HUES6 (cell line): Measurements from ENCODE around the gene TFEB.

Source experiments
- H3K27ac ChIP-seq: 2 replicates; pipeline ENCODE4 v1.7.0; 2013; ENCODE audit warnings: low read depth, mild to moderate bottlenecking, low read length, inconsistent platforms
- H3K27me3 ChIP-seq: 2 replicates; pipeline ENCODE4 v1.6.1; 2013; ENCODE audit warnings: low read length; ENCODE audit not compliant: control insufficient read depth, insufficient read depth
- H3K36me3 ChIP-seq: 2 replicates; pipeline ENCODE4 v1.6.1; 2013; ENCODE audit warnings: low read length; ENCODE audit not compliant: control insufficient read depth, insufficient read depth
- H3K4me1 ChIP-seq: 2 replicates; pipeline ENCODE4 v1.6.1; 2013; ENCODE audit warnings: low read length; ENCODE audit not compliant: control insufficient read depth, insufficient read depth
- H3K4me3 ChIP-seq: 2 replicates; pipeline ENCODE4 v1.5.1; 2013; ENCODE audit warnings: low read depth, low read length
- H3K9ac ChIP-seq: one replicate; pipeline ENCODE4 v1.6.1; 2013; ENCODE audit warnings: mild to moderate bottlenecking, low read length
- H3K9me3 ChIP-seq: 2 replicates; pipeline ENCODE4 v1.6.1; 2013; ENCODE audit warnings: low read depth, low read length; ENCODE audit not compliant: control insufficient read depth, insufficient read depth

TFEB gene

DNA sequence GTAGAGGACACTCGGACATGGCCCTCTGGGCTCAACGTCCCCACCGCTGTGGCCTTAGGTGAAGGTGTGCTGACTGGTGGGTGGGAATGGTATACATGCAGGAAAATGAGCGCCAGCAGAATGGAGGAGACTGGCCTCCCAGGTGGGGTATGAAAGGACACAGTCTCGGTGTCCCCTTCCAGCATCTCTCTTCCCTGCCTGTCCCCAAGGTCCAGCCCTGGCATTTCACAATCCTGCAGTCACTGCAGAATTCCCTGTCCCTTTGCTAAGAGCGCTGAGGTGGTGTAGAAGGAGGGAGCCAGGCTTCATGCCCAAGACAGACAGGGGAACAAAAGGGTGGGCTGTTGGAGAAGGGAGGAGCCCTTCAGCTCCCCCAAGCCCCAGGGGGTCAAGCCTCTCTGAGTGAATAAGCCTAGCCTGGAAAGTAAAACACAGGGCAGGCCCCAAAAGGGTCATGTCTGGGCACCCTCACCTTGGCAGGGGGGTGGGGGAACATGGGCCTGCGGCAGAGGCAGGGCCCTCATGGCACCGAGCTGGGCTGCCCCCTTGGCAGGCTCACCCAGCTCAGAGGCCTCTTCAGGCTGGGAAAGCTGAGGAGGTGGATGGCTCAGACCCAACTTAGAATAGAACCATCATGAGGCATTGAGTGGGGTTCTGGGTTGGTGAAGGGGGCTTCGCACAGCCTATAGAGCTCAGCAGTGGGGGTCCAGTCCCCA, 23.9 kb downstream of the TFEB start:
- H3K9ac ChIP-seq: no peak overlapping the region
- H3K27me3 ChIP-seq: no peaks in the 10 kb centered on the region
- H3K36me3 ChIP-seq: no peaks in the 10 kb centered on the region
- peaks cover 10% of the 10 kb centered on the region; the same call in 1 of the 2 replicates for H3K4me1 ChIP-seq
- no peak overlapping the region for H3K4me3 ChIP-seq
- no peaks in the 10 kb centered on the region for H3K9me3 ChIP-seq
- H3K27ac ChIP-seq: no peak overlapping the region

DNA sequence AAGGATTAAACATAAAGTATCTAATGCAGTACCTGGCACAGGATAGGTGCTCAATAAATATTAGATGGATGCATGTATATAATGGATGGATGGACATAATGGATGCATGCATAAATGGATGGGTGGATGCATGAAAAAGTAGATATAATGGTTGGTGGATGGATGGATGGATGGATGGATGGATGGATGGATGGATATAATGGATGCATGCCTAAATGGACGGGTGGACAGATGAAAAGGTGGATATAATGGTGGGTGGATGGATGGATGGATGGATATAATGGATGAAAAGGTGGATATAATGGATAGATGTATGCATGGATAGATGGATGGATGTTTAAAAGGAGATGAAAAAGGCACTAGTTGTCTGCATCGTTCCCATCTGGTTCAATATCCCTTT, 26.0 kb downstream of the TFEB start:
- no peak overlapping the region for H3K9ac ChIP-seq
- no peaks in the 10 kb centered on the region for H3K27me3 ChIP-seq
- no peak overlapping the region for H3K4me3 ChIP-seq
- no peaks in the 10 kb centered on the region for H3K36me3 ChIP-seq
- peaks cover 13% of the 10 kb centered on the region; the same call in 1 of the 2 replicates for H3K4me1 ChIP-seq
- H3K27ac ChIP-seq: no peak overlapping the region
- no peaks in the 10 kb centered on the region for H3K9me3 ChIP-seq

GRCh38 chr6:41708856-41709255, 26.6 kb downstream of the TFEB start:
- no peak overlapping the region for H3K27ac ChIP-seq
- no peak overlapping the region for H3K4me3 ChIP-seq
- H3K4me1 ChIP-seq: peaks cover 13% of the 10 kb centered on the region; the same call in 1 of the 2 replicates
- H3K27me3 ChIP-seq: no peaks in the 10 kb centered on the region
- no peaks in the 10 kb centered on the region for H3K9me3 ChIP-seq
- H3K9ac ChIP-seq: no peak overlapping the region
- H3K36me3 ChIP-seq: no peaks in the 10 kb centered on the region

DNA sequence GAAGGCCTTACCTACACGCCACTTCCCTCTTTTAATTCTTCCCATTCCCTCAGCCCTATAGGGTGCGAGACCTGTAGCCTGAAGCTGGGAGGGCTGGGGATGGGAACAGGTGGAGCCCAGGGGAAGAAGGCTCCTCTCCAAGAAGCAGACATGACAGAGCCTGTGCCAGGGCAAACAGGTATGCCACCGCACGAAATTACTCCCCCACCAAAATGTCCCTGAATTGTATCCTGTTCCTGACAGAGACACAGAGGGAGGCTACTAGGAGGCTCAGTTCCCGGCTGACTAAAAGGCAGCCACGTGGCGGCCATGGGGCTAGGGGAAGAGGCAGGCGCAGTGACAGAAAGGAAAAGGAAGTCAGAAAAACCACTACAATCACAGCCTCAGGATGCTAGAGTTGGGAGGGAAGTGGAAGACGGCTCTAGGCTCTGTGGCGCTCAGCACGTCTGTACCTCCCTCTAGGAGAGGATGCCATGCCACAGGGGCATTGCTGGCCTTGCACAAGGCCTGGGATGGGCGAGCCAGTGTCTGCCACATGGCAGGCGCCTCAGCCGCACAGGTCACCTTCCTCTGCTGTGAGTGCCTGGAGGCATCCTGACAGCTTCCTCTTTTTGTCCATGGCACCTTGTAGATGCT, 27.7 kb downstream of the TFEB start:
- Histone ChIP-seq H3K9me3 (no peaks in the 10 kb centered on the region), H3K4me3 (no peak overlapping the region), H3K4me1 (peaks cover 8% of the 10 kb centered on the region; the same call in 1 of the 2 replicates), H3K27ac (no peak overlapping the region), H3K27me3 (no peaks in the 10 kb centered on the region), H3K36me3 (no peaks in the 10 kb centered on the region), H3K9ac (no peak overlapping the region)

- Histone ChIP-seq H3K4me3 (no peak overlapping the region), H3K9ac (no peak overlapping the region), H3K4me1 (peaks cover 8% of the 10 kb centered on the region; the same call in 1 of the 2 replicates), H3K27me3 (no peaks in the 10 kb centered on the region), H3K36me3 (no peaks in the 10 kb centered on the region), H3K9me3 (no peaks in the 10 kb centered on the region), H3K27ac (no peak overlapping the region)
Measured at GRCh38 chr6:41706876-41707564, 28.4 kb downstream of the TFEB start.

- H3K27me3 ChIP-seq: no peaks in the 10 kb centered on the region
- no peaks in the 10 kb centered on the region for H3K36me3 ChIP-seq
- peaks cover 10% of the 10 kb centered on the region for H3K4me1 ChIP-seq
- H3K27ac ChIP-seq: no peak overlapping the region
- no peak overlapping the region for H3K9ac ChIP-seq
- H3K9me3 ChIP-seq: no peaks in the 10 kb centered on the region
- H3K4me3 ChIP-seq: no peak overlapping the region
Measured at GRCh38 chr6:41705996-41706835, 29.2 kb downstream of the TFEB start.

GRCh38 chr6:41705311-41705995, 30.0 kb downstream of the TFEB start:
- Histone ChIP-seq H3K36me3 (no peaks in the 10 kb centered on the region), H3K4me3 (no peak overlapping the region), H3K4me1 (peaks cover 17% of the 10 kb centered on the region), H3K9ac (no peak overlapping the region), H3K9me3 (no peaks in the 10 kb centered on the region), H3K27me3 (no peaks in the 10 kb centered on the region), H3K27ac (no peak overlapping the region)

DNA sequence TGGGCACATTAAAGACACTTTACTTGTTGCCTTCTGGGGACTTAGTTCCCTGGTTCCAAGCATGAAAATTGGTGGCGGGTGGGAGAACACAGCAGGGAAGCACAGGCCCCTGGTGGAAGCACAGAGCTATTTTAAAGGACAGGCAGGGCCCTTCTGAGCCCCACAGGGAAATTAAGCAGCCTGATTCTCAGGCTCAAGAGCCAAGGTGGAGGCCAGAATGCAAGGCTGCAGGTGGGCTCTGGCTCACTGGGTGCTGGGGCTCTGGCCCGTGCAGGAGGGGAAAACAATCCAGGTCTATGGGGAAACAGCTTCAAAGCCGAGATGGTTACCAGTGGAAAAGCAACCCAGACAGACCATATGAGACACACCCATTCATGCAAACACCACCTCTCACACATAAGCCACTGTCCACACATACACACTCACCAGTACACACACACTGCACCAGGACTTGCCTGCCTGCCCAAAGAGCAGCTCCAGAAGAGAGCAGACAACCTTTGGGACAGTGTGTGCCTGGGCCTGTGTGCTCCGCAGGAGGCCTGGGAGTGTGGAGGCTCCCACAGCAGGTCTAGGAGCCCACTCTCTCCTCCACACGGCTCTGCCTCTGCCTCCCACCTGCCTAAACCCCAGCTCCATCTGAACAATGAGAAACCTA, 30.6 kb downstream of the TFEB start:
- Histone ChIP-seq H3K4me3 (no peak overlapping the region), H3K4me1 (peaks cover 19% of the 10 kb centered on the region), H3K9me3 (no peaks in the 10 kb centered on the region), H3K27me3 (no peaks in the 10 kb centered on the region), H3K9ac (no peak overlapping the region), H3K36me3 (no peaks in the 10 kb centered on the region), H3K27ac (no peak overlapping the region)

GRCh38 chr6:41704028-41704427, 31.4 kb downstream of the TFEB start:
- Histone ChIP-seq H3K9me3 (no peaks in the 10 kb centered on the region), H3K4me3 (no peak overlapping the region), H3K27me3 (no peaks in the 10 kb centered on the region), H3K9ac (no peak overlapping the region), H3K4me1 (peaks cover 19% of the 10 kb centered on the region), H3K27ac (no peak overlapping the region), H3K36me3 (no peaks in the 10 kb centered on the region)
